Pons (tissue), 1 donor: ENCODE data around the gene ITPR1.

Experiments
- DNase-seq: peaks from one replicate; pipeline ENCODE4 v3.0.0-alpha.2; 2016; ENCODE audit warnings: low spot score

Gene ITPR1

GRCh38 chr3:4509983-4510755 lies 17.0 kb downstream of the ITPR1 start:
- DNase-seq: no peak

GRCh38 chr3:4511491-4512262 lies 18.5 kb downstream of the ITPR1 start:
- no peak for DNase-seq

GRCh38 chr3:4512895-4513616 lies 19.9 kb downstream of the ITPR1 start:
- DNase-seq: no peak

- DNase-seq: no peak
Observed at GRCh38 chr3:4514321-4514720, 21.2 kb downstream of the ITPR1 start.

- DNase-seq: no peak
Observed at GRCh38 chr3:4514916-4515315, 21.8 kb downstream of the ITPR1 start.

- DNase-seq: no peak
Observed at GRCh38 chr3:4515916-4516579, 22.9 kb downstream of the ITPR1 start.

- DNase-seq: no peak
Observed at GRCh38 chr3:4517093-4517492, 23.9 kb downstream of the ITPR1 start.

GRCh38 chr3:4517643-4518311 lies 24.6 kb downstream of the ITPR1 start:
- no peak for DNase-seq

- DNase-seq: peak; percentile 62
Observed at GRCh38 chr3:4520033-4520816, 27.1 kb downstream of the ITPR1 start.

- DNase-seq: no peak
Observed at GRCh38 chr3:4522947-4523346, 29.8 kb downstream of the ITPR1 start.

- DNase-seq: no peak
Observed at GRCh38 chr3:4523710-4524698, 30.9 kb downstream of the ITPR1 start.

GRCh38 chr3:4525560-4526223 lies 32.5 kb downstream of the ITPR1 start:
- DNase-seq: peak; percentile 52

- DNase-seq: no peak
Observed at GRCh38 chr3:4528320-4528719, 35.2 kb downstream of the ITPR1 start.

GRCh38 chr3:4528819-4529600 lies 35.9 kb downstream of the ITPR1 start:
- no peak for DNase-seq

GRCh38 chr3:4529876-4530588 lies 36.9 kb downstream of the ITPR1 start:
- no peak for DNase-seq

- DNase-seq: no peak
Observed at GRCh38 chr3:4531478-4532025, 38.4 kb downstream of the ITPR1 start.

GRCh38 chr3:4532535-4533112 lies 39.5 kb downstream of the ITPR1 start:
- DNase-seq: no peak
